DND-41 (cell line): ENCODE results near the gene MEF2C.

Source experiments
- ATAC-seq: fragments of 200-7000 bp; cut with Tn5 transposase; 3 replicates; pipeline ENCODE4 v1.9.1; 2021; ENCODE audit warnings: low read depth; ENCODE audit not compliant: insufficient read depth
- DNase-seq: peaks from one replicate; pipeline ENCODE4 v3.0.0-alpha.2; 2020
- H2AFZ ChIP-seq: 2 replicates; pipeline ENCODE4 v1.6.0; 2012; ENCODE audit warnings: low read depth, low read length
- H3K27ac ChIP-seq: 2 replicates; pipeline ENCODE4 v1.5.1; 2012; ENCODE audit warnings: low read length, inconsistent platforms
- H3K27me3 ChIP-seq: fragments of 200-600 bp; sonication (generic); 2 replicates; pipeline ENCODE4 v1.6.0; 2012; ENCODE audit warnings: low read length, mild to moderate bottlenecking, inconsistent platforms; ENCODE audit not compliant: insufficient read depth, poor library complexity
- H3K36me3 ChIP-seq: 2 replicates; pipeline ENCODE4 v1.5.1; 2012; ENCODE audit warnings: low read length, inconsistent platforms; ENCODE audit not compliant: insufficient read depth
- H3K4me1 ChIP-seq: 2 replicates; pipeline ENCODE4 v1.5.1; 2012; ENCODE audit warnings: mild to moderate bottlenecking, low read length; ENCODE audit not compliant: insufficient read depth
- H3K4me2 ChIP-seq: 2 replicates; pipeline ENCODE4 v1.6.0; 2012; ENCODE audit warnings: mild to moderate bottlenecking, moderate library complexity, low read length, inconsistent platforms; ENCODE audit not compliant: insufficient read depth
- H3K4me3 ChIP-seq, 2 experiments: fragments of 200-600 bp in 1 of 2; shearing (Covaris generic) in 1 of 2; 2 replicates each; pipeline ENCODE4 v1.5.1; 2012 to 2016; ENCODE audit warnings: inconsistent platforms in 2 of 2, low read length in 2 of 2, mild to moderate bottlenecking in 2 of 2, low read depth in 1 of 2, moderate library complexity in 1 of 2
- H3K79me2 ChIP-seq: 2 replicates; pipeline ENCODE4 v1.6.0; 2012; ENCODE audit warnings: low read length, inconsistent platforms; ENCODE audit not compliant: insufficient read depth
- H3K9ac ChIP-seq: 2 replicates; pipeline ENCODE4 v1.6.0; 2012; ENCODE audit warnings: low read depth, mild to moderate bottlenecking, inconsistent platforms, low read length, moderate library complexity
- H3K9me3 ChIP-seq: 2 replicates; pipeline ENCODE4 v1.5.1; 2012; ENCODE audit warnings: low read length, moderate library complexity, mild to moderate bottlenecking, inconsistent platforms; ENCODE audit not compliant: insufficient read depth, severe bottlenecking
- H4K20me1 ChIP-seq: 2 replicates; pipeline ENCODE4 v1.6.0; 2012; ENCODE audit warnings: low read length; ENCODE audit not compliant: insufficient read depth
- CTCF ChIP-seq: IDR thresholded peaks from 2 replicates; pipeline ENCODE4 v1.5.1; 2012; ENCODE audit warnings: borderline replicate concordance, low read length, moderate library complexity, mild to moderate bottlenecking; ENCODE audit not compliant: poor library complexity, severe bottlenecking; ENCODE audit errors: extremely low read depth
- EZH2 ChIP-seq: IDR thresholded peaks from 3 replicates; pipeline ENCODE4 v1.6.1; 2012; ENCODE audit warnings: borderline replicate concordance, low read depth, mild to moderate bottlenecking, moderate library complexity, low read length, inconsistent platforms; ENCODE audit not compliant: severe bottlenecking

The MEF2C gene

GRCh38 chr5:88839238-88839637 lies 43.7 kb downstream of the MEF2C start:
- Histone ChIP-seq H4K20me1 (no peaks in the 10 kb centered on the region), H3K27me3 (no peaks in the 10 kb centered on the region), H3K4me3 (no peak overlapping the region), H3K9me3 (no peaks in the 10 kb centered on the region), H3K79me2 (no peaks in the 10 kb centered on the region), H3K4me1 (no peaks in the 10 kb centered on the region), H3K9ac (no peak overlapping the region), H3K36me3 (no peaks in the 10 kb centered on the region), H3K4me2 (no peak overlapping the region), H2AFZ (no peak overlapping the region), H3K27ac (no peak overlapping the region)
- no peak for DNase-seq
- TF ChIP-seq EZH2 (no peak), CTCF (no peak)
- no peak for ATAC-seq

- H3K27ac ChIP-seq: no peak overlapping the region
- no peak overlapping the region for H3K4me3 ChIP-seq
- no peak overlapping the region for H3K4me2 ChIP-seq
- no peaks in the 10 kb centered on the region for H3K36me3 ChIP-seq
- H3K27me3 ChIP-seq: no peaks in the 10 kb centered on the region
- H3K79me2 ChIP-seq: no peaks in the 10 kb centered on the region
- no peak for TF ChIP-seq EZH2
- no peak for TF ChIP-seq CTCF
- H2AFZ ChIP-seq: no peak overlapping the region
- H3K4me1 ChIP-seq: no peaks in the 10 kb centered on the region
- ATAC-seq (no peak), DNase-seq (no peak)
- H3K9ac ChIP-seq: no peak overlapping the region
- no peaks in the 10 kb centered on the region for H3K9me3 ChIP-seq
- H4K20me1 ChIP-seq: no peaks in the 10 kb centered on the region
These were observed 44.5 kb downstream of the MEF2C start for GRCh38 chr5:88838500-88838899.

DNA sequence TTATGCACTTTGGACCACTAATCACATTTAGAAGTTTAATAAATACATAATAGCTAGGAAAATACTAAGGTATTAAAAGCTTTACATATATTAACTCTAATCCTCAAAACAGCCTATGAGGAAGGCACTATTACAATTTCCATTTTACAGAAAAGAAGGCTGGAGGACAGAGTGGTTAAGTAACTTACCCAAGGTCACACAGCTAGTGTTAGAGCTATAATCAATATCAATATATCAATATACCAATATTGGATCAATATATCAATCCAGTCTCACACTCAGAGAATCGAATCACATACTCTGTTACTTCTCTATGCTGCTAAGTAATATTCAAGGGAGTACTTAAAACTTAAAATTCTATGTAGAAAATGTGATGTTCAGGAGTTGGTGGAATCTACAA lies 45.2 kb downstream of the MEF2C start:
- Histone ChIP-seq H3K4me2 (no peak overlapping the region), H4K20me1 (no peaks in the 10 kb centered on the region), H2AFZ (no peak overlapping the region), H3K4me1 (no peaks in the 10 kb centered on the region), H3K27ac (no peak overlapping the region), H3K36me3 (no peaks in the 10 kb centered on the region), H3K9ac (no peak overlapping the region), H3K4me3 (no peak overlapping the region), H3K27me3 (no peaks in the 10 kb centered on the region), H3K9me3 (no peaks in the 10 kb centered on the region), H3K79me2 (no peaks in the 10 kb centered on the region)
- ATAC-seq: no peak
- no peak for DNase-seq
- TF ChIP-seq CTCF (no peak), EZH2 (no peak)

DNA sequence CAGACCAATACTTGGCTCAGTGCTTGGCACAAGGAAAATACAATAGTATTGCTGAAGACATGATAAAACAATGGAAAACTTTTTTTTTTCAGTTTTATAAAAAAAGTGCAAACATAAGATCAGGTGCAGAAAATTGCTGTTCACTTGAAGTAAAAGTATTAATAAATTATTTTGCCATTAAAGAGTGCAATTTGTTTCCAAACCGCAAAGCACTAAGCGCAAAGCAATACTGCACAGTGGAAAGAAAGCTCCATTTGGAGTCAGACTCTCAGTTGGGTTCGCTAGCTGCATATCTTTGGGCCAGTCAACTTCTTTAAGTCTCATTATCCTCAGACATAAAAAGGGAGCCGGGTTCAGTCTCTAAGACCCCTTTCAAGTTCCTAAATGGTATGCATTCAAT lies 45.8 kb downstream of the MEF2C start:
- no peak overlapping the region for H3K9ac ChIP-seq
- H3K27me3 ChIP-seq: no peaks in the 10 kb centered on the region
- no peaks in the 10 kb centered on the region for H3K4me1 ChIP-seq
- no peaks in the 10 kb centered on the region for H3K9me3 ChIP-seq
- H3K4me2 ChIP-seq: no peak overlapping the region
- TF ChIP-seq EZH2 (no peak), CTCF (no peak)
- no peak for DNase-seq
- no peaks in the 10 kb centered on the region for H3K36me3 ChIP-seq
- no peak overlapping the region for H3K4me3 ChIP-seq
- no peak for ATAC-seq
- H3K79me2 ChIP-seq: no peaks in the 10 kb centered on the region
- no peak overlapping the region for H2AFZ ChIP-seq
- no peak overlapping the region for H3K27ac ChIP-seq
- no peaks in the 10 kb centered on the region for H4K20me1 ChIP-seq
